NCI-H2227 (cell line): ENCODE data around the gene CAMTA2.
"Not testable (repeated sequence)": the region's sequence is repeated elsewhere in the genome, so short reads cannot be mapped to it uniquely, and the experiment has no call there.

Source experiments
- DNase-seq: peaks from one replicate; lab custom pipeline; 2025; ENCODE audit not compliant: unreplicated experiment; lab: John Stamatoyannopoulos, UW

Gene CAMTA2

DNA sequence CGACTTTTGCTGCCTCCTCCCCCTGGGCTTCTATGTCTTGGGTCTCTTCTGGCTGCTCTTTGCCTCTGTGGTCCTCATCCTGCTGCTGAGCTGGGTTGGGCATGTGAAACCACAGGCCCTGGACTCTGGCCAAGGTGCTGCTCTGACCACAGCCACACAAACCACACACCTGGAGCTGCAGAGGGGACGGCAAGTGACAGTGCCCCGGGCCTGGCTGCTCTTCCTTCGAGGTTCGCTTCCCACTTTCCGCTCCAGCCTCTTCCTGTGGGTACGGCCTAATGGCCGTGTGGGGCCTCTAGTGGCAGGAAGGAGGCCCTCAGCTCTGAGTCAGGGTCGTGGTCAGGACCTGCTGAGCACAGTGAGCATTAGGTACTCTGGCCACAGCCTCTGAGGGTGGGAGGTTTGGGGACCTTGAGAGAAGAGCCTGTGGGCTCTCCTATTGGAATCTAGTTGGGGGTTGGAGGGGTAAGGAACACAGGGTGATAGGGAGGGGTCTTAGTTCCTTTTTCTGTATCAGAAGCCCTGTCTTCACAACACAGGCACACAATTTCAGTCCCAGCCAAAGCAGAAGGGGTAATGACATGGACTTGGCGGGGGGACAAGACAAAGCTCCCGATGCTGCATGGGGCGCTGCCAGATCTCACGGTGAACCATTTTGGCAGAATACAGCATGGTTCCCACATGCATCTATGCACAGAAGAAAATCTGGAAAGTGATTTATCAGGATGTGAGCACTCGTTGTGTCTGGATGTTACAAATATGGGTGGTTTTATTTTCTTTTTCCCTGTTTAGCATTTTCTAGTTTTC lies 53.1 kb downstream of the CAMTA2 start:
- DNase-seq = no peak

DNA sequence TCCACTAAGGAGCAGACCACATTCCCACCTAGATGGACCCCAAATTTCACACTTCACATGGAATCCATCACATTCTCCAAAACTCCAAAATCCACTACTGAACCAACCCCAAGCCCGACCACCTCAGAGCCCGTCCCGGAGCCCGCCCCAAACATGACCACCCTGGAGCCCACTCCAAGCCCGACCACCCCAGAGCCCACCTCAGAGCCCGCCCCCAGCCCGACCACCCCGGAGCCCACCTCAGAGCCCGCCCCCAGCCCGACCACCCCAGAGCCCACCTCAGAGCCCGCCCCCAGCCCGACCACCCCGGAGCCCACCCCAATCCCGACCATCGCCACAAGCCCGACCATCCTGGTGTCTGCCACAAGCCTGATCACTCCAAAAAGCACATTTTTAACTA lies 53.8 kb downstream of the CAMTA2 start:
- DNase-seq = no peak

DNA sequence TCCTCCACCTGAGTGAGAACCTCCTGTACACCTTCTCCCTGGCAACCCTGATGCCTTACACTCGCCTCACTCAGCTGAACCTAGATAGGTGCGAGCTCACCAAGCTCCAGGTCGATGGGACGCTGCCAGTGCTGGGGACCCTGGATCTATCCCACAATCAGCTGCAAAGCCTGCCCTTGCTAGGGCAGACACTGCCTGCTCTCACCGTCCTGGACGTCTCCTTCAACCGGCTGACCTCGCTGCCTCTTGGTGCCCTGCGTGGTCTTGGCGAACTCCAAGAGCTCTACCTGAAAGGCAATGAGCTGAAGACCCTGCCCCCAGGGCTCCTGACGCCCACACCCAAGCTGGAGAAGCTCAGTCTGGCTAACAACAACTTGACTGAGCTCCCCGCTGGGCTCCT lies 54.7 kb downstream of the CAMTA2 start:
- no peak for DNase-seq

DNA sequence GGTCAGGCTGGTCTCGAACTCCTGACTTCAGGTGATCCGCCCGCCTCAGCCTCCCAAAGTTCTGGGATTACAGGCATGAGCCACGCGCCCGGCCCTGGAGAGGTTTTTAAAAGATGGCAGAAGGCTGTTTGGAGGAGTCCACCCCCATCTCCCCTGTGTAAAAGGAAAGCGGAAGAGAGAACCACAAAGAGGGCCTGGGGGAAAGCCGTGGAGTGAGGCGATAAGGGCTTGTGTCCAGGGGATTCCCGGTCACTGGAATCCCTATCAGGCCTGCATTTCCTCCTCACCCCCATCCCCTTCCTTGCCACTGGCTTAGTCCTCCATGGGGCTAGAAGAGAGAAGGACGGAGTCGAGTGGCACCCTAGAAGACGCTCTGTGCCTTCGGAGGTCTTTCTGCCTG lies 55.5 kb downstream of the CAMTA2 start, which contains the start of gene GP1BA:
Gene GP1BA, plus strand, starts transcription at position 315 of the 400 bp plus-strand sequence. CDS start 328 bp downstream, outside the sequence.
- DNase-seq = no peak

DNA sequence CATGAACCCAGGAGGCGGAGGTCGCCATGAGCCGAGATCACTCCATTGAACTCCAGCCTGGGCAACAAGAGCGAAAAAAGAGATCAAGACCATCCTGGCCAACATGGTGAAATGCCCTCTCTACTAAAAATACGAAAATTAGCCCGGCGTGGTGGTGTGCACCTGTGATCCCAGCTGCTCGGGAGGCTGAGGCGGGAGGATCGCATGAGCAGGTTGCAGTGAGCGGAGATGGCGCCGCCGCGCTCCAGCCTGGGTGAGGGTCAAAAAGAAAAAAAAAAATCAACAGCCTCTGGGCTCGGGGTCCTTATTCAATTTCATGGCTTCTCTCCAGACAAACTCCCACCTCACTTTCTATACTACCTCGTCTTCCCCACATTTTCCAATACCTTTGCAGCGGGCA lies 58.6 kb downstream of the CAMTA2 start:
- DNase-seq = no peak

DNA sequence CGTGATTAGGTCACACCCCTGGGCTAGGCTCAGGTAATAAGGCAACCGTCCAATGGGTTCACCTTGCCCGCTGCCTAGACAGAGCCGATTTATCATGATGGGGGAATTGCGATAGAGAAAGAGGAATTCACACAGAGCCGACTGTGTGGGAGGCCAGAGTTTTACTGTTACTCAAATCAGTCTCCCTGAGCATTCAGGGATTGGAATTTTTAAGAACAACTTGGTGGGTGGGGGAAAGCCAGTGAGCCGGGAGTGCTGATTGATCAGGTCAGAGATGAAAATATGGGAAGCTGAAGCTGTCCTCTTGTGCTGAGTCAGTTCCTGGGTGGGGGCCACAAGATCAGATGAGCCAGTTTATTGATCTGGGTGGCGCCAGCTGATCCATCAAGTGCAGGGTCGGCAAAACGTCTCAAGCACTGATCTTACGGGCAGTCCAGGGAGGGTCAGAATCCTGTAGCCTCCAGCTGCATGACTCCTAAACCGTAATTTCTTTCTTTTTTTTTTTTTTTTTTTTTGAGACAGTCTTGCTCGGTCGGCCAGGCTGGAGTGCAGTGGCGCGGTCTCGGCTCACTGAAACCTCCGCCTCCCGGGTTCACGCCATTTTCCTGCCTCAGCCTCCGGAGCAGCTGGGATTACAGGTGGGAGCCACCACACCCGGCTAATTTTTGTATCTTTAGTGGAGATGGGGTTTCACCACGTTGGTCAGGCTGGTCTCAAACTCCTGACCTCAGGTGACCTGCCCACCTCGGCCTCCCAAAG lies 60.7 kb downstream of the CAMTA2 start:
- not testable (repeated sequence) for DNase-seq

DNA sequence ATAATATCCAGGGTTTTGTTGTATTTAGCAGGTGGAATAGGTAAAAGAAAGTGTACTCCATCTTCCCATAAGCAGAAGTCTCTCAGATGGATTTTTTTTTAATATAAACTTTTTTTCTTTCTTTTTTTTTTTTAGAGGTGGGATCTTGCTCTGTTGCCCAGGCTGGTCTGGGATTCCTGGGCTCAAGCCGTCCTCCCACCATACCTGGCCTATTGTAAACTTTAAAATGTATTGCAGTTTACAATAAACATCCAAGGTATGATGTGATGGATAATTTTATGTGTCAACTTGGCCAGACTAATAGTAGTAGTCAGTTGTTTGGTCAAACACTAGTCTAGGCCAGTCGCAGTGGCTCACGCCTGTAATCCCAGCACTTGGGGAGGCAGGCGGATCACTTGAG lies 66.2 kb downstream of the CAMTA2 start:
- no peak for DNase-seq

DNA sequence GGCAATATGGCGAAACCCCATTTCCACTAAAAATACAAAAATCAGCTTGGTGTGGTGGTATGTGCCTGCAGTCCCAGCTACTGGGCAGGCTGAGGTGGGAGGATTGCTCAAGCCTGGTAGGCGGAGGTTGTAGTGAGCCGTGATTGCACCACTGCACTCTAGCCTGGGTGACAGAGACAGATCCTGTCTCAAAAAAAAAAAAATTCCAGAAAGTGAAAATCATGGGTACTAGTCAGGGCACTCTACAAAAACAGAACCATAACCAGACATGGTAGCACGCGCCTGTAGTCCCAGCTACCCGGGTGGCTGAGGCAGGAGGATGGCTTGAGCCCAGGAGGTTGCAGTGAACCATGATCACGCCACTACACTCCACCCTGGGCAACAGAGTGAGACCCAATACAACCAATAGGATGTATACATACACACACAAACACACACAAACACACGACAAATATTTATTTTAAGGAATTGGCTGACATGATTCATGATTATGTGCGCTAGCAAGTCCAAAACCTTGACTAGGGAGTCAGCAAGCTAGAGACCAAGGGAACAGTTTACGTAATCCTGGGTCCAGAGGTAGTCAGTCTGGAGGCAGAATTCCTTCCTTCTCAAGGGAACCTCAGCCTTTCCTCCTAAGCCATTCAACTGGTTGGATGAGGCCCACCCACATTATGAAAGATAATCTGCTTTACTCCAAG lies 67.0 kb downstream of the CAMTA2 start:
- no peak for DNase-seq

DNA sequence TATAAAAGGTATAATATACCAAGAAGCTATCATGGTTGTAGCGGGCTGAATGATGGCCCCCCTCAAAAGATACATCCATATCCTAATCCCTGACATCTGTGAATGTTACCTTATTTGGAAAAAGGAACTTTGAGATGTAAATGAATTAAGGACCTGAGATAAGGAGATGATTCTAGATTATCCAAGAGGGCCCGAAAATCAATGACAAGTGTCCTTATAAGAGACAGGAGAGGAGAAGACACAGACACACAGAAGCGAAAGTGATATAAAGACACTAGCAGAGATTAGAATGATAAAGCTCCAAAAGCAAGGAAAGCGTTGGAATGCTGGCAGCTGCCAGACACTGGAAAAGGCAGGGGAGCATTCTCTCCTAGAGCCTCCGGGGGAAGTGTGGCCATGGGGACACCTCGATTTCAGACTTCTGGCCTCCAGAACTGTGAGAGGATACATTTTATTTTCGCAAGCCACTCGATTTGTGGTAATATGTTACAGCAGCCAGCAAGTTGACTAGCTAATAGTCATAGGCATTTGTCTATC lies 67.9 kb downstream of the CAMTA2 start:
- DNase-seq = no peak
